ENCODE data around the gene TYMS.

Gene TYMS

DNA sequence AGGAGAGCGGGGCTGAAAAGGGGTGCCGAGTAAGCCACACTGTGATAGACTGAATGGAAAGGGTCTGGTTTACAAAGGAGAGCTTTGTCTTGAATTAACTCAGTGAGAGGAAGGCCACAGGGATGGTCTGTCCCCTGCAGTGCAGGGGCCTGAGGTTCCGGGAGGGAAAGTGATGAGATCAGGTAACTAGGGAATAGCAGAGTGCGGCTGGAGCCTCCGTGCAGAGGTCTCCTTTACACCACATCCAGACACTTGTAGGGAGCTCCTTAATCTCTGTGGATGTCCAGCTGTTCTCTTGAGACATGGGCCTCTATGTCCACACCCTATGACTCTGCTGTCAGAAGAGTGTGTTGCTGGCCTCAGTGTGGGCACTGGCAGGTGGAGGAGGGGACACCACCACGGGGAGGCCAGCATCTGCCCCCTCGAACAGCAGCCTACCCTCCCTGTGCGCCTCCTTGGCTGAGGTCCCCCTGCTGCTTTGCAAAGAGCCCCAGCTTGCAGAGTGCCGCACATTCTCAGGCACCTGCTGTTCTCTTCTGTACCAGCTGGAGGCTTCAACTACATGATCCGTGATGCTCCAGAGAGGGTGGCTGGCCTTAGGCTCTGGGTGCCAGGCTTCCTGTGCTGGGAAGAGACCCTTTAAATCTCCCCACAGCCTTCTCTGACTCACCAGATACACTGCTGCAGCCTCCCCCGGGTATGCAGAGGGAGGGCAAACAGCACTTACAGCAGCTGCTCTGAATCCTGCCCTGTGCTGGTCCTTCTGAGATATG lies 29.1 kb downstream of the TYMS start:
- no peak overlapping the region for H3K27ac ChIP-seq (ENCODE audit: insufficient read depth in 1 of 2, low read depth in 1 of 2, low read length in 2 of 2, poor library complexity in 1 of 2, severe bottlenecking in 2 of 2)
- peaks cover 0 to 10% (median 7%) of the 10 kb centered on the region in 4 experiments for H3K4me1 ChIP-seq (ENCODE audit: control extremely low read depth in 1 of 4, control insufficient read depth in 4 of 4, insufficient read depth in 4 of 4, low read length in 3 of 4)
- no peak for DNase-seq
- H3K9me3 ChIP-seq (ENCODE audit: control extremely low read depth in 1 of 5, control insufficient read depth in 4 of 5, insufficient read depth in 2 of 5, low read depth in 1 of 5, low read length in 4 of 5), result no peaks in the 10 kb centered on the region
- H3K36me3 ChIP-seq (ENCODE audit: control insufficient read depth in 4 of 4, insufficient read depth in 4 of 4, low read length in 3 of 4), result peaks cover 14 to 82% (median 44%) of the 10 kb centered on the region in 4 experiments
- H3K4me3 ChIP-seq (ENCODE audit: control insufficient read depth in 1 of 7, extremely low read depth in 1 of 7, insufficient read depth in 4 of 7, low read depth in 2 of 7, low read length in 6 of 7), result no peak overlapping the region
- ChIA-PET POLR2A (no interaction called here), CTCF (interaction anchor here (1.0 kb wide), 2 partner anchors 11 to 14 kb away, joined by 3 read pairs; no protein-coding TSS in a partner anchor)
- WGBS (ENCODE audit: insufficient coverage), result 99% methylated on average over 11 of the region's 11 CpGs
- H3K27me3 ChIP-seq (replicated peaks in 2 of 5; ENCODE audit: control insufficient read depth in 4 of 5, insufficient read depth in 5 of 5, low read length in 4 of 5), result no peaks in the 10 kb centered on the region

GRCh38 chr18:688323-688722 lies 30.9 kb downstream of the TYMS start:
- WGBS (ENCODE audit: insufficient coverage), result 96% methylated on average over 5 of the region's 5 CpGs
- ChIA-PET POLR2A (no interaction called here), CTCF (interaction anchor here (1.6 kb wide), 1 partner anchor 9 kb away, joined by 3 read pairs; no protein-coding TSS in a partner anchor)
- DNase-seq, result no peak
- Histone ChIP-seq H3K27ac (ENCODE audit: insufficient read depth in 1 of 2, low read depth in 1 of 2, low read length in 2 of 2, poor library complexity in 1 of 2, severe bottlenecking in 2 of 2) (no peak overlapping the region), H3K36me3 (ENCODE audit: control insufficient read depth in 4 of 4, insufficient read depth in 4 of 4, low read length in 3 of 4) (peaks cover 10 to 84% (median 48%) of the 10 kb centered on the region in 4 experiments), H3K27me3 (replicated peaks in 2 of 5; ENCODE audit: control insufficient read depth in 4 of 5, insufficient read depth in 5 of 5, low read length in 4 of 5) (no peaks in the 10 kb centered on the region), H3K4me1 (ENCODE audit: control extremely low read depth in 1 of 4, control insufficient read depth in 4 of 4, insufficient read depth in 4 of 4, low read length in 3 of 4) (peaks cover 0 to 2% (median under 1%) of the 10 kb centered on the region in 4 experiments), H3K4me3 (ENCODE audit: control insufficient read depth in 1 of 7, extremely low read depth in 1 of 7, insufficient read depth in 4 of 7, low read depth in 2 of 7, low read length in 6 of 7) (no peak overlapping the region), H3K9me3 (ENCODE audit: control extremely low read depth in 1 of 5, control insufficient read depth in 4 of 5, insufficient read depth in 2 of 5, low read depth in 1 of 5, low read length in 4 of 5) (no peaks in the 10 kb centered on the region)

- ChIA-PET CTCF (interaction anchor here (0.9 to 1.3 kb wide), 3 partner anchors 13 to 21 kb away, joined by 3 to 4 read pairs (median 3); no protein-coding TSS in a partner anchor), POLR2A (no interaction called here)
- peaks cover 0 to 11% (median 3%) of the 10 kb centered on the region in 4 experiments for H3K4me1 ChIP-seq (ENCODE audit: control extremely low read depth in 1 of 4, control insufficient read depth in 4 of 4, insufficient read depth in 4 of 4, low read length in 3 of 4)
- WGBS (ENCODE audit: insufficient coverage), result 80% methylated on average over 6 of the region's 6 CpGs
- H3K4me3 ChIP-seq (ENCODE audit: control insufficient read depth in 1 of 7, extremely low read depth in 1 of 7, insufficient read depth in 4 of 7, low read depth in 2 of 7, low read length in 6 of 7), result no peak overlapping the region
- no peaks in the 10 kb centered on the region for H3K9me3 ChIP-seq (ENCODE audit: control extremely low read depth in 1 of 5, control insufficient read depth in 4 of 5, insufficient read depth in 2 of 5, low read depth in 1 of 5, low read length in 4 of 5)
- peak in 1 of 3 donors; percentile 18 for DNase-seq
- H3K36me3 ChIP-seq (ENCODE audit: control insufficient read depth in 4 of 4, insufficient read depth in 4 of 4, low read length in 3 of 4), result peaks cover 6 to 73% (median 36%) of the 10 kb centered on the region in 4 experiments
- H3K27me3 ChIP-seq (replicated peaks in 2 of 5; ENCODE audit: control insufficient read depth in 4 of 5, insufficient read depth in 5 of 5, low read length in 4 of 5), result no peaks in the 10 kb centered on the region
- no peak overlapping the region for H3K27ac ChIP-seq (ENCODE audit: insufficient read depth in 1 of 2, low read depth in 1 of 2, low read length in 2 of 2, poor library complexity in 1 of 2, severe bottlenecking in 2 of 2)
Measured at GRCh38 chr18:692824-693223, 35.4 kb downstream of the TYMS start.

DNA sequence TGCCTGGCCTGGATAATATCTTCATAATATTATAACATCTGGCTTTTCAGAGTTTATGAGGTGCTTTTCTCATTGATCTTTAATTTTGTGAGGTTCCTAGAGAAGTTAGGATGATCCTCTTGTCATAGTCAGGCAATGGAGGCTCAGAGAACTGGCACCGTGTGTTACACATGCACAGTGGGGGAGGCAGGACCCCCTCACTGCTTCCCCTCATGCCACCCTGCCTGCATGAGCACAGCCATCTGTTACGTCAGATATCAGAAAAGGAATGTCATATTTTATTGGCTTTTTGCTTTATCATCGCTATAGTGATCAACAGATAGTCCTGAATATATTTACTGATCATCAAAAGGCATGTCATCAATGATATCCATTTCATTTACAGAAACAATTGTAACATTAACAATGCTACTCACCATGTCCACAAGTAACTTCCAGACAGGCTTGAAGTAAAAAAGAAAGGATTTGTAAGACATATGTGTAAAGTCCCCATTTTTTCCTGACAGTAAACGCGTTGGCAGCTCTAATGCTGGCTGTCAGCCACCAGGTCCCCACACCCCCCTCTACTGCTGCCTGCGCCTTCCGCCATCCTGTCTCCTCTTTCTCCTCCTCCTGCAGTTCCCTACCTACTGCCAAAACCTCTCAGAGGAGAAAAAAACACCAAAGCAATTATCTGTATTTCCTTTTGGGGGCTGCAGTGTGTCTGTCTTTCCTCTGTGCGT lies 36.2 kb downstream of the TYMS start:
- Histone ChIP-seq H3K36me3 (ENCODE audit: control insufficient read depth in 4 of 4, insufficient read depth in 4 of 4, low read length in 3 of 4) (peaks cover 6 to 68% (median 33%) of the 10 kb centered on the region in 4 experiments), H3K4me3 (ENCODE audit: control insufficient read depth in 1 of 7, extremely low read depth in 1 of 7, insufficient read depth in 4 of 7, low read depth in 2 of 7, low read length in 6 of 7) (peak overlapping the region in 1 of 7 experiments; percentile 4), H3K4me1 (ENCODE audit: control extremely low read depth in 1 of 4, control insufficient read depth in 4 of 4, insufficient read depth in 4 of 4, low read length in 3 of 4) (peaks cover 0 to 11% (median 3%) of the 10 kb centered on the region in 4 experiments), H3K27ac (ENCODE audit: insufficient read depth in 1 of 2, low read depth in 1 of 2, low read length in 2 of 2, poor library complexity in 1 of 2, severe bottlenecking in 2 of 2) (peak overlapping the region in 1 of 2 experiments; percentile 35), H3K27me3 (replicated peaks in 2 of 5; ENCODE audit: control insufficient read depth in 4 of 5, insufficient read depth in 5 of 5, low read length in 4 of 5) (no peaks in the 10 kb centered on the region), H3K9me3 (ENCODE audit: control extremely low read depth in 1 of 5, control insufficient read depth in 4 of 5, insufficient read depth in 2 of 5, low read depth in 1 of 5, low read length in 4 of 5) (no peaks in the 10 kb centered on the region)
- peak in 2 of 3 donors; percentile 24 to 43 for DNase-seq
- ChIA-PET POLR2A (no interaction called here), CTCF (interaction anchor here (0.9 to 1.3 kb wide), 2 partner anchors 12 to 16 kb away, joined by 3 read pairs; no protein-coding TSS in a partner anchor)
- 55% methylated on average over 4 of the region's 8 CpGs for whole genome bisulfite sequencing (ENCODE audit: insufficient coverage)

GRCh38 chr18:697012-697411 lies 39.6 kb downstream of the TYMS start:
- Histone ChIP-seq H3K9me3 (ENCODE audit: control extremely low read depth in 1 of 5, control insufficient read depth in 4 of 5, insufficient read depth in 2 of 5, low read depth in 1 of 5, low read length in 4 of 5) (no peaks in the 10 kb centered on the region), H3K27me3 (replicated peaks in 2 of 5; ENCODE audit: control insufficient read depth in 4 of 5, insufficient read depth in 5 of 5, low read length in 4 of 5) (no peaks in the 10 kb centered on the region), H3K4me1 (ENCODE audit: control extremely low read depth in 1 of 4, control insufficient read depth in 4 of 4, insufficient read depth in 4 of 4, low read length in 3 of 4) (peaks cover 0 to 11% (median 3%) of the 10 kb centered on the region in 4 experiments), H3K27ac (ENCODE audit: insufficient read depth in 1 of 2, low read depth in 1 of 2, low read length in 2 of 2, poor library complexity in 1 of 2, severe bottlenecking in 2 of 2) (no peak overlapping the region), H3K4me3 (ENCODE audit: control insufficient read depth in 1 of 7, extremely low read depth in 1 of 7, insufficient read depth in 4 of 7, low read depth in 2 of 7, low read length in 6 of 7) (no peak overlapping the region), H3K36me3 (ENCODE audit: control insufficient read depth in 4 of 4, insufficient read depth in 4 of 4, low read length in 3 of 4) (peaks cover 10 to 62% (median 24%) of the 10 kb centered on the region in 4 experiments)
- CTCF ChIA-PET, result interaction anchor here (0.8 kb wide), 1 partner anchor 26 kb away, joined by 3 read pairs; no protein-coding TSS in a partner anchor
- WGBS (ENCODE audit: insufficient coverage), result 100% methylated on average over 2 of the region's 4 CpGs
- DNase-seq, result no peak
- POLR2A ChIA-PET, result interaction anchor here (0.6 kb wide), 1 partner anchor 52 kb away, joined by 4 read pairs; no protein-coding TSS in a partner anchor

DNA sequence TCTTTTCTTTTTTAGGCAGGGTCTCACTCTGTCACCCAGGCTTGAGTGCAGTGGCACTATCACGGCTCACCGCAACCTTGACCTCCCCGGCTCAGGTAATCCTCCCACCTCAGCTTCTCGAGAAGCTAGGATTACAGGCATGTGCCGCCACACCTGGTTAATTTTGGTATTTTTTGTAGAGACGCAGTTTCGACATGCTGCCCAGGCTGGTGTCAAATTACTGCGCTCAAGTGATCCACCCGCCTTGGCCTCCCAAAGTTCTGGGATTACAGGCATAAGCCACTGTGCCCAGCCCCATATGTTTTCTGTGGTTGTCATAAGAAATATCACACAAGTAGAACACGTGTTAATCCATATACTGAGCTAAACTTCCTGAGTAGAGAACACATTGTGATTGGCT lies 40.3 kb downstream of the TYMS start:
- WGBS (ENCODE audit: insufficient coverage), result 91% methylated on average over 10 of the region's 10 CpGs
- peaks cover 7 to 55% (median 19%) of the 10 kb centered on the region in 4 experiments for H3K36me3 ChIP-seq (ENCODE audit: control insufficient read depth in 4 of 4, insufficient read depth in 4 of 4, low read length in 3 of 4)
- CTCF ChIA-PET, result interaction anchor here (0.8 to 1.2 kb wide), 3 partner anchors 9 to 27 kb away, joined by 3 to 4 read pairs (median 3); no protein-coding TSS in a partner anchor

More for the DNA sequence above, 40.3 kb downstream of the TYMS start:
- no peak for DNase-seq
- Histone ChIP-seq H3K9me3 (ENCODE audit: control extremely low read depth in 1 of 5, control insufficient read depth in 4 of 5, insufficient read depth in 2 of 5, low read depth in 1 of 5, low read length in 4 of 5) (no peaks in the 10 kb centered on the region), H3K27me3 (replicated peaks in 2 of 5; ENCODE audit: control insufficient read depth in 4 of 5, insufficient read depth in 5 of 5, low read length in 4 of 5) (no peaks in the 10 kb centered on the region), H3K4me1 (ENCODE audit: control extremely low read depth in 1 of 4, control insufficient read depth in 4 of 4, insufficient read depth in 4 of 4, low read length in 3 of 4) (peaks cover 0 to 12% (median 3%) of the 10 kb centered on the region in 4 experiments), H3K4me3 (ENCODE audit: control insufficient read depth in 1 of 7, extremely low read depth in 1 of 7, insufficient read depth in 4 of 7, low read depth in 2 of 7, low read length in 6 of 7) (no peak overlapping the region), H3K27ac (ENCODE audit: insufficient read depth in 1 of 2, low read depth in 1 of 2, low read length in 2 of 2, poor library complexity in 1 of 2, severe bottlenecking in 2 of 2) (no peak overlapping the region)
- POLR2A ChIA-PET, result no interaction called here
